ENCODE data around the gene PAN2.
"Not testable (repeated sequence)": the region's sequence is repeated elsewhere in the genome, so short reads cannot be mapped to it uniquely, and the experiment has no call there.

PAN2 gene

GRCh38 chr12:56333197-56333678, 562 bp downstream of the PAN2 start:
- no peak for DNase-seq (ENCODE audit: low read depth)
- TF ChIP-seq CTCF (conservative IDR thresholded peaks at IDR 0.05; ENCODE audit: control insufficient read depth, insufficient read depth, low read depth, low read length): no peak
- H3K4me3 ChIP-seq (ENCODE audit: control insufficient read depth, low read depth, low read length): peak overlapping the region; percentile 80

DNA sequence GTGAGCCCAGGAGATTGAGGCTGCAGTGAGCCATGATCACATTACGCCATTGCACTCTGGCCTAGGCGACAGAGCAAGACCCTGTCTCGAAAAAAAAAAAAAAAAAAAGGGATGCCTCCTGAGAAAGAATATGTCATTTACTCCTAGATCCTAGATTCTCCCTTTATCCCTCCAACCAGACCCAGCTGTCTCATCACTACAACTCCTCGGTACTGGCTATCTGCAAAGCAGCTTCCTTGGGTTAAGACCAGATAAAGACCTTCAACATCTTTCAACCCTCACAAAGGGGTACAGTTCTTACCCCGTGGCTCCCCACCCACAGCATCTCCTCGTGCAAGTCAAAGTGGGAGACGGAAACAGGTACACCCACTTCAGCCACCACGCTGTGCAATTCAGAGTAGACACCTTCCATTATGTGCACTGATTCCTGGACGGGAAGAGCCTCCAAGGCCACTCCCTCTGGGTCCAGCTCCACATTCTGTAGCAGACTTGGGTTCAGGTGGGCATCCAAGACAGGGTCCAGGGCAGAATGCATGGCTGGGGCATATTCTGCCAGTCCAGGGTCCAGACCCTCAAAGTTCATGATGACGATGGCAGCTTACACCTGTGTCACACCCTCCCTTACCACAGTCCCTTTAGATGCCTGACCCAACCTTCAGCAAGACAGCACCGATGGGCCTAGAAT, 1.1 kb downstream of the PAN2 start:
- TF ChIP-seq CTCF (conservative IDR thresholded peaks at IDR 0.05; ENCODE audit: control insufficient read depth, insufficient read depth, low read depth, low read length): no peak
- no peak for DNase-seq (ENCODE audit: low read depth)
- H3K4me3 ChIP-seq (ENCODE audit: control insufficient read depth, low read depth, low read length): peak overlapping the region; percentile 80

DNA sequence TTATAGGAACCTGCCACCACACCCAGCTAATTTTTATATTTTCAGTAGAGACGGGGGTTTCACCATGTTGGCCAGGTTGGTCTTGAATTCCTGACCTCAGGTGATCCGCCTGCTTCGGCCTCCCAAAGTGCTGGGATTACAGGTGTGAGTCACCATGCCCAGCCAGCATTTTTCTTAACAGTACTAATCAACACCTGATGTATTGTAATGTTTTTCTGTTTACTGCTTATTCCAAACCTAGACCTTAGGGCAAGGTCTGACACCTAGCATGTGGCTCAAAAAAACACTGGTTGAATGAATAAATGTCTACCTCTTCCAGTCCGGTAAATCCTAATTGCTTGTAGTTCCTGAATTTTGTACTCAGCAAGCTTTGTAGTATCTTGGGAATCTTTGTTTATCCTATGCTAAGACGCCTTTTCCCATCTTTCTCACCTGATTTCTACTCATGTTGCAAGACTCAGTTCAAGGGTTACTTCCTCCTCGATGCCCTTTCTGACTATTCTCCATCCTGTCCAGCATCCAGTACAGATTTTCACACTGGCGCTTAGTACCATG, 2.8 kb downstream of the PAN2 start:
- no peak for DNase-seq (ENCODE audit: low read depth)
- no peak for TF ChIP-seq CTCF (conservative IDR thresholded peaks at IDR 0.05; ENCODE audit: control insufficient read depth, insufficient read depth, low read depth, low read length)
- H3K4me3 ChIP-seq (ENCODE audit: control insufficient read depth, low read depth, low read length): no peak overlapping the region

DNA sequence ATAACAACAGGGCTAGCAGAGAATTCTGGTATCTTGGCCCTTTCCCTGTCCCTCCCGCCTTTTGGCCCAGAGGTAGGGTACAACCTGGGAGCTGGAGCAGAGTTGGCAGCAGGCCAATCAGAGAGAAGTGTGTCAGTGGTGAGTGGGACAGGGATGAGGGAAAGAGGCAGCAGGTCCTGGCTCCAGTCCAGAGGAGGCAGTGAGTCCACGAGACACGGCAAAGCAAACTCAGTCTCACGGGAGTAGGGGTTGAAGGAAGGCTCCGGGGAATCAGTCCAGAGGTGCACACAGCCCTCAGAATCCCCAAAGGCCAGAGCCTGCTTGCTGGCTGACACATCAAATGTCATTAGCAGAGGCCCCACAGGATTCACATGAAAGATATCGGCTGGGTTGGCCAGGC, 7.3 kb downstream of the PAN2 start:
- H3K4me3 ChIP-seq (ENCODE audit: control insufficient read depth, low read depth, low read length): no peak overlapping the region
- TF ChIP-seq CTCF (conservative IDR thresholded peaks at IDR 0.05; ENCODE audit: control insufficient read depth, insufficient read depth, low read depth, low read length): no peak
- no peak for DNase-seq (ENCODE audit: low read depth)

- no peak overlapping the region for H3K4me3 ChIP-seq (ENCODE audit: control insufficient read depth, low read depth, low read length)
- TF ChIP-seq CTCF (conservative IDR thresholded peaks at IDR 0.05; ENCODE audit: control insufficient read depth, insufficient read depth, low read depth, low read length): no peak
- no peak for DNase-seq (ENCODE audit: low read depth)
These were observed 7.7 kb downstream of the PAN2 start for GRCh38 chr12:56326126-56326525.

GRCh38 chr12:56324206-56324605, 9.6 kb downstream of the PAN2 start:
- no peak overlapping the region for H3K4me3 ChIP-seq (ENCODE audit: control insufficient read depth, low read depth, low read length)
- no peak for TF ChIP-seq CTCF (conservative IDR thresholded peaks at IDR 0.05; ENCODE audit: control insufficient read depth, insufficient read depth, low read depth, low read length)

GRCh38 chr12:56321610-56322009, 12.2 kb downstream of the PAN2 start:
- not testable (repeated sequence) for H3K4me3 ChIP-seq (ENCODE audit: control insufficient read depth, low read depth, low read length); DNase-seq (ENCODE audit: low read depth)

More at GRCh38 chr12:56324206-56324605, 9.6 kb downstream of the PAN2 start:
- no peak for DNase-seq (ENCODE audit: low read depth)

All from fibroblast of mammary gland (primary cell).